ENCODE measurements around the gene PSMA2. TPM values are rescaled to one million over a fixed set of nuclear protein-coding genes. Genes with fewer than 3 reads are reported as not detected.

PSMA2 gene
- total and polyA plus RNA-seq, 4 donors, result 24.8 to 221 (median 73.8) TPM

- TF ChIP-seq YY1 (IDR thresholded peaks at IDR 0.05), result no peak
- TF ChIP-seq, protein P1, sequence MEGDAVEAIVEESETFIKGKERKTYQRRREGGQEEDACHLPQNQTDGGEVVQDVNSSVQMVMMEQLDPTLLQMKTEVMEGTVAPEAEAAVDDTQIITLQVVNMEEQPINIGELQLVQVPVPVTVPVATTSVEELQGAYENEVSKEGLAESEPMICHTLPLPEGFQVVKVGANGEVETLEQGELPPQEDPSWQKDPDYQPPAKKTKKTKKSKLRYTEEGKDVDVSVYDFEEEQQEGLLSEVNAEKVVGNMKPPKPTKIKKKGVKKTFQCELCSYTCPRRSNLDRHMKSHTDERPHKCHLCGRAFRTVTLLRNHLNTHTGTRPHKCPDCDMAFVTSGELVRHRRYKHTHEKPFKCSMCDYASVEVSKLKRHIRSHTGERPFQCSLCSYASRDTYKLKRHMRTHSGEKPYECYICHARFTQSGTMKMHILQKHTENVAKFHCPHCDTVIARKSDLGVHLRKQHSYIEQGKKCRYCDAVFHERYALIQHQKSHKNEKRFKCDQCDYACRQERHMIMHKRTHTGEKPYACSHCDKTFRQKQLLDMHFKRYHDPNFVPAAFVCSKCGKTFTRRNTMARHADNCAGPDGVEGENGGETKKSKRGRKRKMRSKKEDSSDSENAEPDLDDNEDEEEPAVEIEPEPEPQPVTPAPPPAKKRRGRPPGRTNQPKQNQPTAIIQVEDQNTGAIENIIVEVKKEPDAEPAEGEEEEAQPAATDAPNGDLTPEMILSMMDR (IDR thresholded peaks at IDR 0.05; ENCODE audit: low read depth, low read length, missing input control), result no peak
- TF ChIP-seq GABPA (IDR thresholded peaks at IDR 0.05 in 1 of 2, conservative IDR thresholded peaks at IDR 0.05 in 1 of 2), result no peak
- TF ChIP-seq HNF4G (IDR thresholded peaks at IDR 0.05), result no peak
- TF ChIP-seq, protein P2, sequence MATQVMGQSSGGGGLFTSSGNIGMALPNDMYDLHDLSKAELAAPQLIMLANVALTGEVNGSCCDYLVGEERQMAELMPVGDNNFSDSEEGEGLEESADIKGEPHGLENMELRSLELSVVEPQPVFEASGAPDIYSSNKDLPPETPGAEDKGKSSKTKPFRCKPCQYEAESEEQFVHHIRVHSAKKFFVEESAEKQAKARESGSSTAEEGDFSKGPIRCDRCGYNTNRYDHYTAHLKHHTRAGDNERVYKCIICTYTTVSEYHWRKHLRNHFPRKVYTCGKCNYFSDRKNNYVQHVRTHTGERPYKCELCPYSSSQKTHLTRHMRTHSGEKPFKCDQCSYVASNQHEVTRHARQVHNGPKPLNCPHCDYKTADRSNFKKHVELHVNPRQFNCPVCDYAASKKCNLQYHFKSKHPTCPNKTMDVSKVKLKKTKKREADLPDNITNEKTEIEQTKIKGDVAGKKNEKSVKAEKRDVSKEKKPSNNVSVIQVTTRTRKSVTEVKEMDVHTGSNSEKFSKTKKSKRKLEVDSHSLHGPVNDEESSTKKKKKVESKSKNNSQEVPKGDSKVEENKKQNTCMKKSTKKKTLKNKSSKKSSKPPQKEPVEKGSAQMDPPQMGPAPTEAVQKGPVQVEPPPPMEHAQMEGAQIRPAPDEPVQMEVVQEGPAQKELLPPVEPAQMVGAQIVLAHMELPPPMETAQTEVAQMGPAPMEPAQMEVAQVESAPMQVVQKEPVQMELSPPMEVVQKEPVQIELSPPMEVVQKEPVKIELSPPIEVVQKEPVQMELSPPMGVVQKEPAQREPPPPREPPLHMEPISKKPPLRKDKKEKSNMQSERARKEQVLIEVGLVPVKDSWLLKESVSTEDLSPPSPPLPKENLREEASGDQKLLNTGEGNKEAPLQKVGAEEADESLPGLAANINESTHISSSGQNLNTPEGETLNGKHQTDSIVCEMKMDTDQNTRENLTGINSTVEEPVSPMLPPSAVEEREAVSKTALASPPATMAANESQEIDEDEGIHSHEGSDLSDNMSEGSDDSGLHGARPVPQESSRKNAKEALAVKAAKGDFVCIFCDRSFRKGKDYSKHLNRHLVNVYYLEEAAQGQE (IDR thresholded peaks at IDR 0.05), result no peak
- TF ChIP-seq FOXA2 (IDR thresholded peaks at IDR 0.05), result no peak
- no peak for TF ChIP-seq RAD21 (IDR thresholded peaks at IDR 0.05)
- Histone ChIP-seq H3K4me1 (ENCODE audit: control insufficient read depth in 4 of 4, insufficient read depth in 4 of 4, low read length in 3 of 4) (peaks cover 2 to 45% (median 37%) of the 10 kb centered on the region in 4 donors), H3K27ac (ENCODE audit: low read depth in 1 of 2, low read length in 2 of 2) (no peak overlapping the region), H3K9ac (ENCODE audit: low read depth in 1 of 2, low read length in 2 of 2) (no peak overlapping the region), H3K36me3 (ENCODE audit: control insufficient read depth in 4 of 4, insufficient read depth in 3 of 4, low read depth in 1 of 4, low read length in 3 of 4) (no peaks in the 10 kb centered on the region), H3K27me3 (ENCODE audit: control insufficient read depth in 4 of 4, insufficient read depth in 4 of 4, low read length in 3 of 4) (no peaks in the 10 kb centered on the region), H3K9me3 (ENCODE audit: control insufficient read depth in 4 of 4, low read length in 3 of 4) (peaks cover 0 to under 1% (median 0%) of the 10 kb centered on the region in 4 donors), H3K4me3 (ENCODE audit: low read depth in 1 of 3, low read length in 3 of 3) (no peak overlapping the region)
- no peak for DNase-seq (ENCODE audit: low spot score)
These were observed 24.7 kb downstream of the PSMA2 start for GRCh38 chr7:42907316-42907715.

DNA sequence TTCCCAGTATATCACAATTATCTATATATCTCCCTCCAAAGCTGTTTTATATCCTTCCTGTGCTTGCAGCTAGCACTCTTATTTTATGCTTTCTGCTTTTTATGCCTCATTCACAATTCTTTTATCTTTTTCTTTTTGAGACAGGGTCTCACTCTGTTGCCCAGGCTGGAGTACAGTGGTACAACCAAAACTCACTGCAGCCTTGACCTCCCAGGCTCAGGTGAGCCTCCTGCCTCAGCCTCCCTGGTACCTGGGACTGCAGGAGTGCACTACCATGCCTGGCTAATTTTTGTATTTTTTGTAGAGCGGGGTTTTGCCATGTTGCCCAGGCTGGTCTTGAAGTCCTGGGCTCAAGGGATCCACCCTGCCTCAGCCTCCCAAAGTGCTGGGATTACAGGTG is 25.8 kb downstream of the PSMA2 start:
- TF ChIP-seq, protein P1 (IDR thresholded peaks at IDR 0.05; ENCODE audit: low read depth, low read length, missing input control), result no peak
- no peak for TF ChIP-seq GABPA (IDR thresholded peaks at IDR 0.05 in 1 of 2, conservative IDR thresholded peaks at IDR 0.05 in 1 of 2)
- no peak for TF ChIP-seq SP1 (IDR thresholded peaks at IDR 0.05)
- TF ChIP-seq TAF1 (conservative IDR thresholded peaks at IDR 0.05), result no peak
- no peak for TF ChIP-seq YY1 (IDR thresholded peaks at IDR 0.05)
- no peak for TF ChIP-seq NR2F2 (IDR thresholded peaks at IDR 0.05)
- no peak for TF ChIP-seq RXRA (IDR thresholded peaks at IDR 0.05)
- no peak for TF ChIP-seq HNF4G (IDR thresholded peaks at IDR 0.05)
- TF ChIP-seq JUND (IDR thresholded peaks at IDR 0.05), result no peak
- TF ChIP-seq FOXA1 (IDR thresholded peaks at IDR 0.05), result no peak
- TF ChIP-seq RAD21 (IDR thresholded peaks at IDR 0.05), result no peak
- TF ChIP-seq ATF3 (IDR thresholded peaks at IDR 0.05), result no peak
- TF ChIP-seq MAX (IDR thresholded peaks at IDR 0.05), result no peak
- TF ChIP-seq, protein P2 (IDR thresholded peaks at IDR 0.05), result no peak
- no peak for TF ChIP-seq HNF4A (conservative IDR thresholded peaks at IDR 0.05)
- no peak for TF ChIP-seq FOXA2 (IDR thresholded peaks at IDR 0.05)
- TF ChIP-seq, protein P3, sequence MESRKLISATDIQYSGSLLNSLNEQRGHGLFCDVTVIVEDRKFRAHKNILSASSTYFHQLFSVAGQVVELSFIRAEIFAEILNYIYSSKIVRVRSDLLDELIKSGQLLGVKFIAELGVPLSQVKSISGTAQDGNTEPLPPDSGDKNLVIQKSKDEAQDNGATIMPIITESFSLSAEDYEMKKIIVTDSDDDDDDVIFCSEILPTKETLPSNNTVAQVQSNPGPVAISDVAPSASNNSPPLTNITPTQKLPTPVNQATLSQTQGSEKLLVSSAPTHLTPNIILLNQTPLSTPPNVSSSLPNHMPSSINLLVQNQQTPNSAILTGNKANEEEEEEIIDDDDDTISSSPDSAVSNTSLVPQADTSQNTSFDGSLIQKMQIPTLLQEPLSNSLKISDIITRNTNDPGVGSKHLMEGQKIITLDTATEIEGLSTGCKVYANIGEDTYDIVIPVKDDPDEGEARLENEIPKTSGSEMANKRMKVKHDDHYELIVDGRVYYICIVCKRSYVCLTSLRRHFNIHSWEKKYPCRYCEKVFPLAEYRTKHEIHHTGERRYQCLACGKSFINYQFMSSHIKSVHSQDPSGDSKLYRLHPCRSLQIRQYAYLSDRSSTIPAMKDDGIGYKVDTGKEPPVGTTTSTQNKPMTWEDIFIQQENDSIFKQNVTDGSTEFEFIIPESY (IDR thresholded peaks at IDR 0.05), result no peak
- no peak overlapping the region for H3K27ac ChIP-seq (ENCODE audit: low read depth in 1 of 2, low read length in 2 of 2)
- H3K9me3 ChIP-seq (ENCODE audit: control insufficient read depth in 4 of 4, low read length in 3 of 4), result peaks cover 0 to 4% (median under 1%) of the 10 kb centered on the region in 4 donors
- H3K27me3 ChIP-seq (ENCODE audit: control insufficient read depth in 4 of 4, insufficient read depth in 4 of 4, low read length in 3 of 4), result no peaks in the 10 kb centered on the region
- whole genome bisulfite sequencing, result 96% methylated on average over 1 of the region's 1 CpG
- peaks cover 2 to 41% (median 34%) of the 10 kb centered on the region in 4 donors for H3K4me1 ChIP-seq (ENCODE audit: control insufficient read depth in 4 of 4, insufficient read depth in 4 of 4, low read length in 3 of 4)
- no peak for DNase-seq (ENCODE audit: low spot score)
- H3K9ac ChIP-seq (ENCODE audit: low read depth in 1 of 2, low read length in 2 of 2), result no peak overlapping the region
- no peak overlapping the region for H3K4me3 ChIP-seq (ENCODE audit: low read depth in 1 of 3, low read length in 3 of 3)
- no peaks in the 10 kb centered on the region for H3K36me3 ChIP-seq (ENCODE audit: control insufficient read depth in 4 of 4, insufficient read depth in 3 of 4, low read depth in 1 of 4, low read length in 3 of 4)
